Common myeloid progenitor, CD34-positive (primary cell): Measurements from ENCODE around the gene APOBEC3G.

Experiments
- CTCF ChIA-PET: fragments of 350-600 bp; sonication (Branson Sonifier 250); formaldehyde crosslinking; loops from one replicate; lab custom pipeline; 2021; ENCODE audit warnings: antibody characterized with exemption; lab: Charles Lee
- POLR2A ChIA-PET: fragments of 350-600 bp; sonication (Branson Sonifier 250); formaldehyde crosslinking; loops from one replicate; lab custom pipeline; 2021; ENCODE audit warnings: antibody characterized with exemption; lab: Charles Lee
- DNase-seq, 3 donors: peaks; one replicate each; pipeline versions ENCODE4 v3.0.0 to v3.0.0-alpha.2; 2013
- H3K27ac ChIP-seq, 2 experiments: 1 replicate in 1 of 2; 2 replicates in 1 of 2; pipeline ENCODE4 v1.7.0; 2013; ENCODE audit warnings: inconsistent platforms in 2 of 2, low read length in 2 of 2, mild to moderate bottlenecking in 2 of 2, low read depth in 1 of 2, moderate library complexity in 1 of 2; ENCODE audit not compliant: severe bottlenecking in 2 of 2, insufficient read depth in 1 of 2, poor library complexity in 1 of 2
- H3K27me3 ChIP-seq, 5 experiments: replicated peaks in 2 of 5; 1 replicate in 3 of 5; 2 replicates in 2 of 5; pipeline versions ENCODE4 v1.6.1 to v1.7.0; 2013; ENCODE audit warnings: low read length in 4 of 5, mild to moderate bottlenecking in 2 of 5, moderate library complexity in 2 of 5, inconsistent platforms in 1 of 5; ENCODE audit not compliant: insufficient read depth in 5 of 5, control insufficient read depth in 4 of 5
- H3K36me3 ChIP-seq, 4 experiments: 1 replicate in 2 of 4; 2 replicates in 2 of 4; pipeline versions ENCODE4 v1.6.1 to v1.7.0; 2013; ENCODE audit warnings: low read length in 3 of 4, control low read depth in 1 of 4, mild to moderate bottlenecking in 1 of 4; ENCODE audit not compliant: control insufficient read depth in 4 of 4, insufficient read depth in 4 of 4
- H3K4me1 ChIP-seq, 4 experiments: 1 replicate in 3 of 4; 2 replicates in 1 of 4; pipeline versions ENCODE4 v1.6.1 to v1.7.1; 2013; ENCODE audit warnings: low read length in 3 of 4, mild to moderate bottlenecking in 3 of 4, control low read depth in 1 of 4, inconsistent platforms in 1 of 4, moderate library complexity in 1 of 4; ENCODE audit not compliant: control insufficient read depth in 4 of 4, insufficient read depth in 4 of 4; ENCODE audit errors: control extremely low read depth in 1 of 4
- H3K4me3 ChIP-seq, 7 experiments: 1 replicate in 4 of 7; 2 replicates in 3 of 7; pipeline versions ENCODE4 v1.5.1 to v1.7.0; 2013; ENCODE audit warnings: mild to moderate bottlenecking in 7 of 7, low read length in 6 of 7, moderate library complexity in 6 of 7, inconsistent platforms in 2 of 7, low read depth in 2 of 7, control low read depth in 1 of 7; ENCODE audit not compliant: insufficient read depth in 4 of 7, control insufficient read depth in 1 of 7; ENCODE audit errors: extremely low read depth in 1 of 7
- H3K9me3 ChIP-seq, 5 experiments: 1 replicate in 4 of 5; 2 replicates in 1 of 5; pipeline versions ENCODE4 v1.6.1 to v1.7.1; 2013; ENCODE audit warnings: low read length in 4 of 5, mild to moderate bottlenecking in 2 of 5, inconsistent platforms in 1 of 5, low read depth in 1 of 5, moderate library complexity in 1 of 5; ENCODE audit not compliant: control insufficient read depth in 4 of 5, insufficient read depth in 2 of 5; ENCODE audit errors: control extremely low read depth in 1 of 5
- WGBS: methylation state at CpG from one replicate; pipeline ENCODE4 v1.1.5; 2013; ENCODE audit not compliant: insufficient coverage; 5-methylcytosine and 5-hydroxymethylcytosine counted together

The APOBEC3G gene

GRCh38 chr22:39091126-39092081, 14.3 kb downstream of the APOBEC3G start:
- Histone ChIP-seq H3K27ac (no peak overlapping the region), H3K4me1 (peaks cover 0 to 17% (median 4%) of the 10 kb centered on the region in 4 experiments), H3K9me3 (no peaks in the 10 kb centered on the region), H3K27me3 (no peaks in the 10 kb centered on the region), H3K36me3 (peaks cover 0 to 1% (median 0%) of the 10 kb centered on the region in 4 experiments), H3K4me3 (no peak overlapping the region)
- ChIA-PET CTCF (no interaction called here), POLR2A (no interaction called here)
- DNase-seq = no peak
- over 99% methylated on average over 16 of the region's 23 CpGs for WGBS

- POLR2A ChIA-PET = no interaction called here
- Histone ChIP-seq H3K9me3 (no peaks in the 10 kb centered on the region), H3K27ac (no peak overlapping the region), H3K36me3 (no peaks in the 10 kb centered on the region), H3K27me3 (no peaks in the 10 kb centered on the region), H3K4me1 (peaks cover 0 to 24% (median 10%) of the 10 kb centered on the region in 4 experiments), H3K4me3 (no peak overlapping the region)
- CTCF ChIA-PET = no interaction called here
- WGBS = 64% methylated on average over 8 of the region's 8 CpGs
- DNase-seq = no peak
Measured at GRCh38 chr22:39092111-39092862, 15.2 kb downstream of the APOBEC3G start.

DNA sequence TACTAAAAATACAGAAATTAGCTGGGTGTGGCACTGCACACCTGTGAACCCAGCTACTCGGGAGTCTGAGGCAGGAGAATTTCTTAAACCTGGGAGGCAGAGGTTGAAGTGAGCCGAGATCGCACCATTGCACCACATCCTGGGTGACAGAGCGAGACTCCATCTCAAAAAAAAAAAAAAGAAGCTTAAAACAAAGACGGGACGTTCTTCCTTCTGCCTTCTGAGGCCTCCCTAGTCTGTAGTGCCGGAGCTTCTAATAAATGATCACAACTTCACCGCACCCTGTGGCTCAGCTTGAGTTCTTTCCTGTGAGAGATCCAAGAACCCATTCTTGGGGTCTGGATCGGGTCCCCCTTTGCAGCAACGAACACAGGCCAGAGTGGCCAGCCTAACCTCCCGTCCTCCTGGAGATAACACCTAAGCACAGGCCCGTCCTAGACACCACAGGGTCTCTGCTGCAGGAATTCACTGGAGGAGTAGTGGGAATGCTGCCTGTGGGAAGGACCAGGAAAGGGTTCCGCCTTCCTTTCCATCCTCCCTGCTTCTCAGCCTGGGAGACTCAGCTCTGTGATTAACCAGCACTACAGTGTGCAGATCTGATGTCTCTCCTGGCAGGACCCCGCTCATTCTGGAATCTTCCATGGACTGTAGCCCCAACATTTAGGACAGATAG, 17.8 kb downstream of the APOBEC3G start:
- CTCF ChIA-PET = no interaction called here
- 92% methylated on average over 12 of the region's 14 CpGs for WGBS
- peaks cover 0 to 30% (median 13%) of the 10 kb centered on the region in 4 experiments for H3K4me1 ChIP-seq
- no peaks in the 10 kb centered on the region for H3K9me3 ChIP-seq
- H3K27ac ChIP-seq = no peak overlapping the region
- DNase-seq = no peak
- no peaks in the 10 kb centered on the region for H3K36me3 ChIP-seq
- no peak overlapping the region for H3K4me3 ChIP-seq
- POLR2A ChIA-PET = no interaction called here
- H3K27me3 ChIP-seq = no peaks in the 10 kb centered on the region

- H3K27ac ChIP-seq = no peak overlapping the region
- 92% methylated on average over 3 of the region's 3 CpGs for WGBS
- POLR2A ChIA-PET = interaction anchor here (1.1 kb wide), 1 partner anchor 15 kb away, joined by 4 read pairs; no protein-coding TSS in a partner anchor
Measured at GRCh38 chr22:39095971-39096370, 18.9 kb downstream of the APOBEC3G start.

GRCh38 chr22:39097098-39098020, 20.3 kb downstream of the APOBEC3G start, which contains the start of gene APOBEC3H:
Gene APOBEC3H (plus strand): TSS chr22:39097244. CDS start chr22:39100279, 3,035 bp downstream.
- Histone ChIP-seq H3K4me1 (peaks cover 0 to 19% (median 10%) of the 10 kb centered on the region in 4 experiments), H3K9me3 (no peaks in the 10 kb centered on the region)

More at GRCh38 chr22:39095971-39096370, 18.9 kb downstream of the APOBEC3G start:
- Histone ChIP-seq H3K36me3 (no peaks in the 10 kb centered on the region), H3K27me3 (no peaks in the 10 kb centered on the region), H3K9me3 (no peaks in the 10 kb centered on the region), H3K4me1 (peaks cover 0 to 20% (median 10%) of the 10 kb centered on the region in 4 experiments), H3K4me3 (no peak overlapping the region)
- CTCF ChIA-PET = no interaction called here
- DNase-seq = no peak

GRCh38 chr22:39098026-39098425, 21.0 kb downstream of the APOBEC3G start:
- ChIA-PET POLR2A (no interaction called here), CTCF (interaction anchor here (0.5 to 2.1 kb wide), 3 partner anchors 13 to 117 kb away, joined by 3 to 5 read pairs (median 3); partner anchors contain the start of gene APOBEC3B)
- H3K27ac ChIP-seq = no peak overlapping the region
- no peak overlapping the region for H3K4me3 ChIP-seq
- peaks cover 0 to 15% (median 10%) of the 10 kb centered on the region in 4 experiments for H3K4me1 ChIP-seq
- no peak for DNase-seq
- H3K36me3 ChIP-seq = no peaks in the 10 kb centered on the region
- no peaks in the 10 kb centered on the region for H3K27me3 ChIP-seq
- no peaks in the 10 kb centered on the region for H3K9me3 ChIP-seq
- 94% methylated on average over 3 of the region's 6 CpGs for WGBS

More at GRCh38 chr22:39097098-39098020, 20.3 kb downstream of the APOBEC3G start, which contains the start of gene APOBEC3H:
- ChIA-PET CTCF (interaction anchor here (0.5 to 2.1 kb wide), 2 partner anchors 14 to 87 kb away, joined by 3 to 5 read pairs; no protein-coding TSS in a partner anchor), POLR2A (no interaction called here)
- whole genome bisulfite sequencing = 95% methylated on average over 4 of the region's 9 CpGs
- Histone ChIP-seq H3K27ac (no peak within 1 kb of the TSS), H3K36me3 (no peaks in the 10 kb centered on the region), H3K4me3 (peak within 1 kb of the TSS in 3 of 7 experiments; percentile 19 to 33 (median 25)), H3K27me3 (no peaks in the 10 kb centered on the region)
- peak; percentile 36 to 71 (median 68) for DNase-seq
